GM12875 (cell line): ENCODE results near the gene PFKFB2.

Source experiments
- H3K4me3 ChIP-seq: one replicate; pipeline ENCODE4 v1.5.1; 2011; ENCODE audit warnings: low read depth, low read length, control low read depth
- CTCF ChIP-seq: IDR thresholded peaks from 2 replicates; pipeline ENCODE4 v1.5.1; 2011; ENCODE audit warnings: low read depth, mild to moderate bottlenecking, control low read depth, inconsistent platforms, low read length, moderate library complexity, borderline replicate concordance; ENCODE audit not compliant: insufficient read depth

The PFKFB2 gene

GRCh38 chr1:207022996-207023679 lies 29.9 kb upstream of the PFKFB2 start:
- no peak for TF ChIP-seq CTCF
- H3K4me3 ChIP-seq: no peak overlapping the region

GRCh38 chr1:207024202-207025145 lies 28.6 kb upstream of the PFKFB2 start:
- no peak for TF ChIP-seq CTCF

GRCh38 chr1:207025146-207025880 lies 27.8 kb upstream of the PFKFB2 start:
- no peak overlapping the region for H3K4me3 ChIP-seq
- TF ChIP-seq CTCF: no peak

More at GRCh38 chr1:207024202-207025145, 28.6 kb upstream of the PFKFB2 start:
- no peak overlapping the region for H3K4me3 ChIP-seq

- no peak overlapping the region for H3K4me3 ChIP-seq
- no peak for TF ChIP-seq CTCF
These were observed 27.0 kb upstream of the PFKFB2 start for GRCh38 chr1:207026104-207026534.

- no peak overlapping the region for H3K4me3 ChIP-seq
- TF ChIP-seq CTCF: no peak
These were observed 25.8 kb upstream of the PFKFB2 start for GRCh38 chr1:207027206-207027777.

- H3K4me3 ChIP-seq: no peak overlapping the region
- no peak for TF ChIP-seq CTCF
These were observed 25.2 kb upstream of the PFKFB2 start for GRCh38 chr1:207027921-207028320.
